Retina (tissue), 1 donor: ENCODE measurements around the gene MAP7D2.

Experiments
- DNase-seq: peaks from one replicate; pipeline ENCODE4 v3.0.0-alpha.2; 2016

MAP7D2 gene

GRCh38 chrX:20112022-20112774 lies 4.5 kb downstream of the MAP7D2 start:
- DNase-seq: no peak

DNA sequence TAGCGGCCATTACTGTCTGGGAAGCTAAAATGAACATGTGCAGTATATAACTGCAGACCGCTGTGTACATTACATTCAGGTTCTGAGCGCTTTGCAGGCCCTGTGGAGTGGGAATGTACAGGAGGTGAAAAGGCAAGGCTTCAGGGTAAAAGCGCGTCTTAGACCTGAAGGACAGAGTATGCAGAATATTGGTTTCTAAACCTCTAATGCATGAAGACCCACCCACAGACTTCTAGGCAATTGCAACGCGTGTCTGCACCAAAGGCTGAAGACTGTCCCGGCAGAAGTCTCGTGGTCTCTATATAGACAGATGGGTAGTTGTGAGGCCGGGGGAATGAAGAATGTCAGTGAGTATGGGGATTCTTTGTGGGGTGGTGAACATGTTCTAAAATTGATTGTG lies 5.4 kb downstream of the MAP7D2 start:
- no peak for DNase-seq

GRCh38 chrX:20101934-20102581 lies 14.6 kb downstream of the MAP7D2 start:
- no peak for DNase-seq

DNA sequence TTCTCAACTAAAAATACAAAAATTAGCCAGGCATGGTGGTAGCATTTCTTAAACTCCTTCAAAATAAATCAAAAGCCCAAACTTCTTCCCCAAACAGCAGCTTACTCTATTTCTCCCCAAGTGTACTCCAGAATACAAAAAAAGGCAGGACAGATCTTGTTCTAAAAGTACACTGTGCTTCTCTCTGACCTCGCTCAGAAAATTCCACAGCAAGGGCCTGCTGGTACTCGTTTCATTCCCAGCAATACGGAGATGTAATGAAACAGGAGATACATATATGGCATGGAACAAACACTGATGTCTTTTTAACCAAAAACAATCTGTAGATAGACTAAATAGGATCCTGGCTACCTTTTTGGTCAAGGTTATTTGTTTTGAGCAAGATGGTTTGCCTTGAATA lies 25.2 kb downstream of the MAP7D2 start:
- no peak for DNase-seq

DNA sequence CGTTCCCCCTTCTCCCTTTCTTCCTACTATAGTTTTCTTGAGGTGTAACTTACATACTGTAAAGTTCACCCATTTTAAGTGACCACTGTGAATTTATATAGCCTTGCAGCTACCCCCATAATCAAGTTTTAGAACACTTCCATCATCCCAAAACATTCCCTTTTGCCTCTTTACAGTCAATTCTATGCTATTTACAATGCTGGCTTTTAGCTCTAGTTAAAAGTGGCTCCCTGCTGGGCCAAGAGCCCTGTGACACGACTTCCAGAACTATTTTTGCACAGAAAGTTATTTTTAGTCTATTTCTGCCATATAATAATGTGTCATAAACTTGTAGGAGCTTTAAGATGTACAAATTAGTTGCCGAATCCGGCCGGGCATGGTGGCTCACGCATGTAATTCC lies 26.9 kb downstream of the MAP7D2 start:
- no peak for DNase-seq

DNA sequence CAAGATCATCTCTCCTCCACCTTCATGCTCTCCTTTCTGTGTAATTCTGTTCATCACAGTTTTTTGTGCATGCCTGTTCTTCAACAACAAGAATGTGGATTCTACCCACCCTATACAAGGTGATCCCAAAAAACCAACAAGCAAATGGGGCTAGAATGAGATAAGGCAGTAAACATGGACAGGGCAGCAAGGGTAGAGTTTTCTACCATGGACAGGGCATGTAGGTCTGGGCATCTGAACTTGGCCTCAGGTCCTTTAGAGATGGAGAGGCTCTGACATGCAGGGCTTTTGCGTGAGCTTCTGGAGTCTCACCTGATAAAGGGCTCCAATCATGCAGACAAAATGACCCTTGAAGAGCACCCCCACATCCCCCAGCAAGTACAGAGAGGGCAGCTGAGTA lies 36.4 kb downstream of the MAP7D2 start:
- DNase-seq: no peak

DNA sequence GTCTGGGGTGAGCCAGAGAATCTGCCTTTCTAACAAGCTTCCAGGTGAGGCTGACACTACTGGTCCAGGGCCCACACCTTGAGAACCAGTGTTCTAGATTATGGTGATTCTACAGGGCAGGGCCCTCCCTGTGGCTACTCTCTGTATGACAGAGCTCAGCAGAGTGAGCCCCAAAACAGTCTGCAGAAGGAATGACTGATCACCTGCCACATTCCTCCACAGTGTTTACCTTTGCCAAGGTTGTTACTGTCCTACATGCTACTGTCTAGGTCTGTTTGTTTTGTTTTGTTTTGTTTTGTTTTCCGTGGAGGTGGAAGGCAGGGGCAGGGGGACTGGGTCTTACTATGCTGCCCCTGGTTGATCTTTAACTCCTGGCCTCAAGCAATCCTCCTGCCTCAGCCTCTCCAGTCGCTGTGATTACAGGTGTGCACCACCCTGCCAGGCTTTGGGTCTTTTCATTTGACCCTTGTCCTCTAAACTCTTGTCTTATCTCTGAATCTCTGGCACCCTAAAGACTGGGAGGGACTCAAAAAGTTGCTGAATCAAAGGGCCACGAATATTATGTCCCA lies 45.1 kb downstream of the MAP7D2 start:
- DNase-seq: no peak

- no peak for DNase-seq
These were observed 48.8 kb downstream of the MAP7D2 start for GRCh38 chrX:20067709-20068561.

- DNase-seq: peak; percentile 33
These were observed 49.6 kb downstream of the MAP7D2 start for GRCh38 chrX:20066968-20067708.

GRCh38 chrX:20063716-20064351 lies 52.9 kb downstream of the MAP7D2 start:
- DNase-seq: no peak

GRCh38 chrX:20063153-20063552 lies 53.6 kb downstream of the MAP7D2 start:
- DNase-seq: no peak

GRCh38 chrX:20061855-20062254 lies 54.9 kb downstream of the MAP7D2 start:
- DNase-seq: no peak

GRCh38 chrX:20060961-20061748 lies 55.6 kb downstream of the MAP7D2 start:
- no peak for DNase-seq

DNA sequence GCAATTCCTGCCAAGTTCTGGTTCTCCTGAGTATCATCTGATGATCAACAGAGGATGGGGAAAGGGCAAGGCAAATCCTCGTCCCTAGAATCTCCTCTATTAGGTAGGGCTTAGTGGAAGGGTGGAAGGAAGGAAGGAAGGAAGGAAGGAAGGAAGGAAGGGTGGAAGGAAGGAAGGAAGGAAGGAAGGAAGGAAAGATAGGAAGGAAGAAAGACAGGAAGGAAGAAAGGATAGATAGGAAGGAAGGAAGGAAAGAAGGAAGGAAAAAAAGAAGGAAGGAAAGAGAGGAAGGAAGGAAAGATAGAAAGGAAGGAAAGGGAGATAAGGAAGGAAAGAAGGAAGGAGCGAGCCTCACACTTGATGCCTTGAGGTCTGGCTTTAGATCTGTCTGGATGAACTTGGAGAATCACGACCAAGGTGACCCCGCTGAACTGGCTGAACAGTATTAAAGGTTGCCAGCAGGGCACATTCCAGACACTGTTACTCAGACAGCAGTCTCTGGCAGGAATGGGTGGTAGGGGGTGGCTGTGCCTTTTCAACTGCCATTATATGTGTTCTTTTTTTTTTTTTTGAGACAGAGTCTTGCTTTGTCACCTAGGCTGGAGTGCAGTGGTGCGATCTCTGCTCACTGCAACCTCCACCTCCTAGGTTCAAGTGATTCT lies 57.1 kb downstream of the MAP7D2 start:
- DNase-seq: no peak

DNA sequence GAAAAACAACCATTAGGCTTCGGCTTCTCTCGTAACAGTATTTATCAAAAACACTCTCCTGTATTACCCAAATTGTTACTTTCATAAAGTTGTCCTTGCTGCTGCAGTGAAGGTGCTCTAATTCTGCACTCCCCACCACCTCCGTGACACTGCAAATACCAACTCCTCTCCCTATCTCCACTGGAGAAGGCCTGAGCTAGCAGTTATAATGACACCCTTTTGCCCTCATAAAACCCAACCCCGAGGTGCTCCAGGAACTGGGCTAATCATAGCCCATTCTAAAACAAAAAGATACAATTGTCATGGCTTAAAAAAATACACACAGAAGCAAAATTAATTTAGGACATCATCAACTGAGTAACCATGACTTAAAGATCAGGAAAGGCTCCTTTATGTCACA lies 59.2 kb downstream of the MAP7D2 start:
- DNase-seq: no peak

- no peak for DNase-seq
These were observed 60.0 kb downstream of the MAP7D2 start for GRCh38 chrX:20056704-20057103.

- DNase-seq: no peak
These were observed 63.2 kb downstream of the MAP7D2 start for GRCh38 chrX:20053537-20053936.

DNA sequence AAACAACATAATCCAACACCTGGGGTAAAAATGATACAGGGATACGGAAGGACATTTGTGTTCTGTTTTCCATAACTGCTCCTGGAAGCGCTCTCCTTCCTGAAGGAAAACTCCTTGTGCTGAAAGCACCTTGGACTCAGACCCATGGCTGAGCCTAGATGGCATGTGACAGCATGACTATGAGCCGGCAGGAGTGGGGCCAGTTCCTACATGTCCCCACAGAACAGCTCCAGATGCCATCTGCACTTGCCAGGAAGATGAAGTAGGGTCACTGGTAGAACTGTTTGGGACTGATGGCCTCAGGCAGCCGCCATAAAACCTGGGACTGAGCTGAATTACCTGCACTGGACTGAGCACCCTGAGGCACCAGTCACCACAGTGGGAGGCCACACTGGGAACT lies 69.8 kb downstream of the MAP7D2 start:
- no peak for DNase-seq

GRCh38 chrX:20046223-20046622 lies 70.5 kb downstream of the MAP7D2 start:
- DNase-seq: no peak

GRCh38 chrX:20042221-20042620 lies 74.5 kb downstream of the MAP7D2 start:
- no peak for DNase-seq

DNA sequence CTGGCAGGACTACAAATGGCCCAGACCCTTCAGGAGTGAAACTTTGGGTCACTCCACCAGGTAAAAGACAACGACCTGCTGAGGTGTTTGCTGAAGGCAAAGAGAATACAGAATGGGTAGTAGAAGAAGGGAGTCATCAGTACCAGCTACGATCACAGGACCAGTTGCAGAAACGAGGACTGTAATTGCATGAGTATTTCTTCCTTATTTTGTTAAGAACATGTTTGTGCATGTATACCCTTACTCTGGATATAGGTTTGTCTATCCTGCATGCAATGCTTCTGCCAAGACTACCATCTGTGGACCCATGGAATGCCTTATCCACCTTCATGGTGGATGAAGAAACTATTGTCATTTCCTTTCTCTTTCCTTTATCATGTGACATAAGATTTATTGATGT lies 77.7 kb downstream of the MAP7D2 start:
- no peak for DNase-seq
